Myocyte (in vitro differentiated cells): ENCODE results near the gene RPS15. TPM values are rescaled to one million over a fixed set of nuclear protein-coding genes. Genes with fewer than 3 reads are reported as not detected.

Source experiments
- DNase-seq: peaks from one replicate; pipeline ENCODE4 v3.0.0-alpha.2; 2012; ENCODE audit warnings: low read depth
- polyA plus RNA-seq: library from polyadenylated mRNA; unstranded; fragments of >200 nt; gene quantifications from one replicate; pipeline ENCODE4 v1.2.1, GENCODE V29; 2012; ENCODE audit warnings: missing spikeins
- total RNA-seq: library from RNA; depleted of rRNA; stranded (reverse); fragments of >200 nt; gene quantifications from 2 replicates; pipeline ENCODE4 v1.2.3, GENCODE V29; 2014

RPS15 gene
- 1,600 and 2,923 TPM in 2 replicates for total RNA-seq
- 1,451 TPM for polyA plus RNA-seq

GRCh38 chr19:1438035-1438932 is at the start of gene RPS15:
TSS of gene RPS15 (plus strand) at chr19:1438396. CDS start at chr19:1438426, 30 bp downstream.
- DNase-seq, result peak; percentile 94

- DNase-seq, result no peak
Measured at GRCh38 chr19:1388637-1389026, 49.6 kb upstream of the RPS15 start.

GRCh38 chr19:1389033-1389940 is 48.9 kb upstream of the RPS15 start:
- no peak for DNase-seq

GRCh38 chr19:1390890-1391423 is 47.2 kb upstream of the RPS15 start:
- no peak for DNase-seq

- no peak for DNase-seq
Measured at GRCh38 chr19:1392407-1392806, 45.8 kb upstream of the RPS15 start.

- no peak for DNase-seq
Measured at GRCh38 chr19:1392939-1393530, 45.2 kb upstream of the RPS15 start.

- no peak for DNase-seq
Measured at GRCh38 chr19:1393841-1394240, 44.4 kb upstream of the RPS15 start.

- no peak for DNase-seq
Measured at GRCh38 chr19:1394252-1395193, 43.7 kb upstream of the RPS15 start.

GRCh38 chr19:1395194-1396018 is 42.8 kb upstream of the RPS15 start:
- DNase-seq, result peak; percentile 41

- no peak for DNase-seq
Measured at GRCh38 chr19:1396019-1396767, 42.0 kb upstream of the RPS15 start.

GRCh38 chr19:1396768-1397679 is 41.2 kb upstream of the RPS15 start:
- DNase-seq, result no peak

- DNase-seq, result no peak
Measured at GRCh38 chr19:1397838-1398237, 40.4 kb upstream of the RPS15 start.

GRCh38 chr19:1399079-1399478 is 39.1 kb upstream of the RPS15 start:
- no peak for DNase-seq

- no peak for DNase-seq
Measured at GRCh38 chr19:1399745-1400144, 38.5 kb upstream of the RPS15 start.

- peak; percentile 90 for DNase-seq
Measured at GRCh38 chr19:1400281-1401137, 37.7 kb upstream of the RPS15 start.

GRCh38 chr19:1401138-1401888 is 36.9 kb upstream of the RPS15 start, which contains the start of gene GAMT:
TSS of gene GAMT (minus strand) at chr19:1401542. CDS start at chr19:1401476, 66 bp downstream.
- DNase-seq, result peak; percentile 66
